ENCODE results near the gene MCOLN1.

MCOLN1 gene

DNA sequence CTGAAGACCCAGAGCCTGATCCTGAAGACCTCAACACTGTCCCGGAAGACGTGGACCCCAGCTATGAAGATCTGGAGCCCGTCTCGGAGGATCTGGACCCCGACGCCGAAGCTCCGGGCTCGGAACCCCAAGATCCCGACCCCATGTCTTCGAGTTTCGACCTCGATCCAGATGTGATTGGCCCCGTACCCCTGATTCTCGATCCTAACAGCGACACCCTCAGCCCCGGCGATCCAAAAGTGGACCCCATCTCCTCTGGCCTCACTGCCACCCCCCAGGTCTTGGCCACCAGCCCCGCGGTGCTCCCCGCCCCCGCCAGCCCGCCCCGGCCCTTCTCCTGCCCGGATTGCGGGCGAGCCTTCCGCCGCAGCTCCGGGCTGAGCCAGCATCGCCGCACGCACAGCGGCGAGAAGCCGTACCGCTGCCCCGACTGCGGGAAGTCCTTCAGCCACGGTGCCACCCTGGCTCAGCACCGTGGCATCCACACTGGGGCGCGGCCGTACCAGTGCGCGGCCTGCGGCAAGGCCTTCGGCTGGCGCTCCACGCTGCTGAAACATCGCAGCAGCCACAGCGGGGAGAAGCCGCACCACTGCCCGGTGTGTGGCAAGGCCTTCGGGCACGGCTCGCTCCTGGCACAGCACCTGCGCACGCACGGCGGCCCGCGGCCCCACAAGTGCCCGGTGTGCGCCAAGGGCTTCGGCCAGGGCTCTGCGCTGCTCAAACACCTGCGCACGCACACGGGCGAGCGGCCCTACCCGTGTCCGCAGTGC lies 2.9 kb upstream of the MCOLN1 start:
- H4K12ac ChIP-seq (ENCODE audit: low read depth, low read length): no peak overlapping the region
- H4K8ac ChIP-seq (ENCODE audit: low read depth, low read length): no peak overlapping the region
- H3K18ac ChIP-seq (ENCODE audit: low read length): no peak overlapping the region
- no peak overlapping the region for H4K91ac ChIP-seq (ENCODE audit: low read depth, low read length)
- H3K27ac ChIP-seq (ENCODE audit: low read depth, low read length): no peak overlapping the region
- H3K4ac ChIP-seq (ENCODE audit: low read depth, low read length): no peak overlapping the region
- DNase-seq: no peak
- H3K4me3 ChIP-seq (ENCODE audit: low read depth, low read length): no peak overlapping the region
- H3K79me1 ChIP-seq (ENCODE audit: low read length): peaks cover 24% of the 10 kb centered on the region
- peaks cover 20 to 26% of the 10 kb centered on the region in 2 experiments for H3K36me3 ChIP-seq (ENCODE audit: control insufficient read depth in 1 of 2, insufficient read depth in 2 of 2, low read length in 2 of 2)
- H3K23ac ChIP-seq (ENCODE audit: low read length): no peak overlapping the region
- no peak overlapping the region for H2BK5ac ChIP-seq (ENCODE audit: low read depth, low read length, poor library complexity)
- no peak overlapping the region for H2BK120ac ChIP-seq (ENCODE audit: insufficient read depth, low read length, poor library complexity)
- H3K4me1 ChIP-seq (ENCODE audit: control insufficient read depth in 1 of 2, insufficient read depth in 2 of 2, low read length in 2 of 2): peaks cover 15 to 22% of the 10 kb centered on the region in 2 experiments
- H2BK12ac ChIP-seq (ENCODE audit: low read length): no peak overlapping the region
- no peaks in the 10 kb centered on the region for H3K27me3 ChIP-seq (ENCODE audit: insufficient read depth, low read length)
- no peak overlapping the region for H3K4me2 ChIP-seq (ENCODE audit: low read length)
- H3K79me2 ChIP-seq (ENCODE audit: control insufficient read depth, insufficient read depth, low read length, poor library complexity): peaks cover 16% of the 10 kb centered on the region
- H3K14ac ChIP-seq (ENCODE audit: low read length): no peak overlapping the region
- H3K9me3 ChIP-seq (ENCODE audit: insufficient read depth, low read depth, low read length): no peaks in the 10 kb centered on the region
- no peak overlapping the region for H2AFZ ChIP-seq (ENCODE audit: insufficient read depth, low read length, poor library complexity)
- H2AK5ac ChIP-seq (ENCODE audit: low read length): no peak overlapping the region
- WGBS (ENCODE audit: extremely low coverage, insufficient coverage, insufficient read length): no CpG with 5 or more reads among the region's 74 CpGs
- no peak overlapping the region for H3K9ac ChIP-seq (ENCODE audit: low read length)

DNA sequence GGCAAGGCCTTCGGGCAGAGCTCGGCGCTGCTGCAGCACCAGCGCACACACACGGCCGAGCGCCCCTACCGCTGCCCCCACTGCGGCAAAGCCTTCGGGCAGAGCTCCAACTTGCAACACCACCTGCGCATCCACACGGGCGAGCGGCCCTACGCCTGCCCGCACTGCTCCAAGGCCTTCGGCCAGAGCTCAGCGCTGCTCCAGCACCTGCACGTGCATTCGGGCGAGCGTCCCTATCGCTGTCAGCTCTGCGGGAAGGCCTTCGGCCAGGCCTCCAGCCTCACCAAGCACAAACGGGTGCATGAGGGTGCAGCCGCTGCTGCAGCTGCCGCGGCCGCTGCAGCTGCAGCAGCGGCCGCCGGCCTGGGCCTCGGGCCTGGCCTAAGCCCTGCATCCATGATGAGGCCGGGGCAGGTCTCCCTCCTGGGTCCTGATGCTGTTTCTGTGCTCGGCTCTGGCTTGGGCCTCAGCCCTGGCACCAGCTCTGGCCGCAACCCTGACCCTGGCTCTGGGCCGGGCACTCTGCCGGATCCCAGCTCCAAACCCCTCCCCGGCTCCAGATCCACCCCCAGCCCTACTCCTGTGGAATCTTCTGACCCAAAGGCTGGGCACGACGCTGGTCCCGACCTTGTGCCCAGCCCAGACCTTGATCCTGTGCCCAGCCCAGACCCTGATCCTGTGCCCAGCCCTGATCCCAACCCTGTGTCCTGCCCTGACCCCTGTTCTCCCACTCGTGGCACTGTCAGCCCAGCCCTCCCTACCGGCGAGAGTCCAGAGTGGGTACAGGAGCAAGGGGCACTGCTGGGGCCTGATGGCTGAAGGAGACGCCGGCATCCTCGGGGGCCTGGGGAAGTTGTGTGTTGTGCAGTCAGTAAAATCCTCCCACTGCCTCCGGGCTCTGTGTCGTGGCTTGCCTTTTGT lies 2.0 kb upstream of the MCOLN1 start:
- Histone ChIP-seq H2AK5ac (ENCODE audit: low read length) (no peak overlapping the region), H2AFZ (ENCODE audit: insufficient read depth, low read length, poor library complexity) (no peak overlapping the region), H2BK120ac (ENCODE audit: insufficient read depth, low read length, poor library complexity) (no peak overlapping the region), H3K27me3 (ENCODE audit: insufficient read depth, low read length) (no peaks in the 10 kb centered on the region), H3K79me1 (ENCODE audit: low read length) (peaks cover 21% of the 10 kb centered on the region), H3K79me2 (ENCODE audit: control insufficient read depth, insufficient read depth, low read length, poor library complexity) (peaks cover 16% of the 10 kb centered on the region), H3K4me1 (ENCODE audit: control insufficient read depth in 1 of 2, insufficient read depth in 2 of 2, low read length in 2 of 2) (peaks cover 11 to 19% of the 10 kb centered on the region in 2 experiments), H3K4ac (ENCODE audit: low read depth, low read length) (no peak overlapping the region), H4K12ac (ENCODE audit: low read depth, low read length) (no peak overlapping the region), H4K91ac (ENCODE audit: low read depth, low read length) (no peak overlapping the region), H2BK5ac (ENCODE audit: low read depth, low read length, poor library complexity) (no peak overlapping the region), H4K8ac (ENCODE audit: low read depth, low read length) (no peak overlapping the region), H3K9me3 (ENCODE audit: insufficient read depth, low read depth, low read length) (no peaks in the 10 kb centered on the region), H3K36me3 (ENCODE audit: control insufficient read depth in 1 of 2, insufficient read depth in 2 of 2, low read length in 2 of 2) (peaks cover 25 to 32% of the 10 kb centered on the region in 2 experiments), H3K23ac (ENCODE audit: low read length) (no peak overlapping the region), H3K4me2 (ENCODE audit: low read length) (no peak overlapping the region), H3K27ac (ENCODE audit: low read depth, low read length) (no peak overlapping the region), H3K4me3 (ENCODE audit: low read depth, low read length) (no peak overlapping the region), H3K14ac (ENCODE audit: low read length) (no peak overlapping the region), H2BK12ac (ENCODE audit: low read length) (peak overlapping the region; percentile 6), H3K18ac (ENCODE audit: low read length) (no peak overlapping the region), H3K9ac (ENCODE audit: low read length) (no peak overlapping the region)
- WGBS (ENCODE audit: extremely low coverage, insufficient coverage, insufficient read length): no CpG with 5 or more reads among the region's 51 CpGs
- DNase-seq: no peak

DNA sequence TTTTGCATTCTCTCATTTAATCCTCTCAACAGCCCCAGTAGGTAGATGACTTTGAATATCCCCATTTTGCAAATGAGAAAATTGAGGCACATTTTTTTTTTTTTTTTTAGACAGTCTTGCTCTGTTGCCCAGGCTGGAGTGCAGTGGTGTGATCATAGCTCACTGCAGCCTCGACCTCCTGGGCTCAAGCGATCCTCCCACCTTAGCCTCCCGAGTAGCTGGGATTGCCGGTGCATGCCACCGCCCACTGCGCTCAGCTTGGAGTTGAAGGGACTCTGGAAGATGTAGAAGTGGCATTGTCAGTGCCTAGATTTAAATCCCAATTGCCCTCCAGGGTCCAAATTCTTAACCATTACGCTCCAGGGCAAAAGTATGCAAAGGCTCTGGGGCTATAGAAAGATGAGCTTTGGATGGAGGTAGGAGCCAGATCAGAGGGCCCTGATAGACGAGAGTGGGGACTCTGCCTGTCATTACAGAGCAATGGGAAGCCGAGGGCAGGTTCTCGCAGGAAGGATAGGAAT lies 813 bp upstream of the MCOLN1 start:
- H2AFZ ChIP-seq (ENCODE audit: insufficient read depth, low read length, poor library complexity): no peak overlapping the region
- no CpG with 5 or more reads among the region's 10 CpGs for WGBS (ENCODE audit: extremely low coverage, insufficient coverage, insufficient read length)

DNA sequence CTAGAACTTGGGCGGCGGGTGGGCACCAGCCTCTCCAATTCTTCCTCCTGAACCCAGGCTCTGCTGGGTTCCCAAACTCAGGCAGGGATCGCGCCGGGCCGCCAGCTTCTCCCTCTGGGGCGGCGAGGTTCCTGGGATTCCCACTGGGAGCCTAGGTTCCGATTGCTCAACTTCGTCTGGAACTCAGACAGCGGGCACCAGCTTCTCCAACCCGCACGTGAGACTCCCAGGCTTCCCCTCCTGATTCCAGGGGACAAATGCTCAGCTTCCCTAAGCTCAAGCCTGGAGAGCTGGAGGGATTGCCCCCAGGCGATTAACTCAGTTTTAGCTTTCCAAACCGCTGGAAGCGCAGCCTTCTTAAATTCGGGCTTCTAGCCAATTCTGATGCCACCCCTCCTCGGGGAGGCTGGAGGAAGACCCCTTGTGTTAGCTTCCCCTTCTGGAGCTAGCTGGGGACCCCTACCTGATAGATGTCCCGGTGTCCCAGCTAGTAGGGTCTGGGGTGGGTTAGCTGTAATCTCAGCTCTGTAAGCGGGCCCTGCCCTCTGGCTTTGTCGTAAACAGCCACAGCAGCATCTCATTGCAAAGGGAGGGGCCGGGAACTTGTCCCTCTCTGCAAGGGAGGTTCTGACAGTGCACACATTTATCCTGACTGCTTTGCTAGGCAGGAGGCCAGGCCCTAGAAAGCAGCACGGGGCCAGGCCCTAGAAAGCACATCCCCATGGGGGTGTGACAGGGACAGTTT lies 671 bp downstream of the MCOLN1 start:
- Histone ChIP-seq H4K12ac (ENCODE audit: low read depth, low read length) (no peak overlapping the region), H4K8ac (ENCODE audit: low read depth, low read length) (peak overlapping the region; percentile 79), H3K27me3 (ENCODE audit: insufficient read depth, low read length) (no peaks in the 10 kb centered on the region), H2AK5ac (ENCODE audit: low read length) (no peak overlapping the region), H3K79me2 (ENCODE audit: control insufficient read depth, insufficient read depth, low read length, poor library complexity) (peaks cover 6% of the 10 kb centered on the region), H3K4me3 (ENCODE audit: low read depth, low read length) (peak overlapping the region; percentile 93), H2BK5ac (ENCODE audit: low read depth, low read length, poor library complexity) (peak overlapping the region; percentile 38), H4K91ac (ENCODE audit: low read depth, low read length) (peak overlapping the region; percentile 28), H3K4me2 (ENCODE audit: low read length) (peak overlapping the region; percentile 96), H3K23ac (ENCODE audit: low read length) (no peak overlapping the region), H3K14ac (ENCODE audit: low read length) (peak overlapping the region; percentile 65), H2AFZ (ENCODE audit: insufficient read depth, low read length, poor library complexity) (peak overlapping the region; percentile 56), H3K9me3 (ENCODE audit: insufficient read depth, low read depth, low read length) (peaks cover 3% of the 10 kb centered on the region), H2BK12ac (ENCODE audit: low read length) (no peak overlapping the region), H3K4me1 (ENCODE audit: control insufficient read depth in 1 of 2, insufficient read depth in 2 of 2, low read length in 2 of 2) (peaks cover 4 to 7% of the 10 kb centered on the region in 2 experiments), H3K4ac (ENCODE audit: low read depth, low read length) (peak overlapping the region; percentile 50), H3K9ac (ENCODE audit: low read length) (peak overlapping the region; percentile 21), H2BK120ac (ENCODE audit: insufficient read depth, low read length, poor library complexity) (no peak overlapping the region), H3K36me3 (ENCODE audit: control insufficient read depth in 1 of 2, insufficient read depth in 2 of 2, low read length in 2 of 2) (peaks cover 45 to 49% of the 10 kb centered on the region in 2 experiments), H3K18ac (ENCODE audit: low read length) (peak overlapping the region; percentile 77), H3K79me1 (ENCODE audit: low read length) (peaks cover 7% of the 10 kb centered on the region), H3K27ac (ENCODE audit: low read depth, low read length) (no peak overlapping the region)
- peak; percentile 45 to 68 for DNase-seq
- no CpG with 5 or more reads among the region's 23 CpGs for WGBS (ENCODE audit: extremely low coverage, insufficient coverage, insufficient read length)

More for the DNA sequence above, 813 bp upstream of the MCOLN1 start:
- peak overlapping the region; percentile 88 for H3K4me2 ChIP-seq (ENCODE audit: low read length)
- H3K4ac ChIP-seq (ENCODE audit: low read depth, low read length): no peak overlapping the region
- peak overlapping the region; percentile 84 for H3K14ac ChIP-seq (ENCODE audit: low read length)
- peak overlapping the region; percentile 38 for H2BK12ac ChIP-seq (ENCODE audit: low read length)
- H3K4me1 ChIP-seq (ENCODE audit: control insufficient read depth in 1 of 2, insufficient read depth in 2 of 2, low read length in 2 of 2): peaks cover 11 to 16% of the 10 kb centered on the region in 2 experiments
- no peaks in the 10 kb centered on the region for H3K9me3 ChIP-seq (ENCODE audit: insufficient read depth, low read depth, low read length)
- peaks cover 12% of the 10 kb centered on the region for H3K79me1 ChIP-seq (ENCODE audit: low read length)
- peaks cover 33 to 41% of the 10 kb centered on the region in 2 experiments for H3K36me3 ChIP-seq (ENCODE audit: control insufficient read depth in 1 of 2, insufficient read depth in 2 of 2, low read length in 2 of 2)
- no peak overlapping the region for H3K18ac ChIP-seq (ENCODE audit: low read length)
- H3K9ac ChIP-seq (ENCODE audit: low read length): no peak overlapping the region
- H3K79me2 ChIP-seq (ENCODE audit: control insufficient read depth, insufficient read depth, low read length, poor library complexity): peaks cover 10% of the 10 kb centered on the region
- H3K23ac ChIP-seq (ENCODE audit: low read length): no peak overlapping the region
- H4K12ac ChIP-seq (ENCODE audit: low read depth, low read length): peak overlapping the region; percentile 96
- no peak overlapping the region for H3K4me3 ChIP-seq (ENCODE audit: low read depth, low read length)
- H4K91ac ChIP-seq (ENCODE audit: low read depth, low read length): peak overlapping the region; percentile 87
- peak in 1 of 2 donors; percentile 38 for DNase-seq
- peak overlapping the region; percentile 22 for H3K27ac ChIP-seq (ENCODE audit: low read depth, low read length)
- no peaks in the 10 kb centered on the region for H3K27me3 ChIP-seq (ENCODE audit: insufficient read depth, low read length)
- peak overlapping the region; percentile 70 for H2BK5ac ChIP-seq (ENCODE audit: low read depth, low read length, poor library complexity)
- peak overlapping the region; percentile 92 for H4K8ac ChIP-seq (ENCODE audit: low read depth, low read length)
- no peak overlapping the region for H2AK5ac ChIP-seq (ENCODE audit: low read length)
- H2BK120ac ChIP-seq (ENCODE audit: insufficient read depth, low read length, poor library complexity): peak overlapping the region; percentile 75
